K562 (cell line): ENCODE data around the gene OTOG. TPM values are rescaled to one million over a fixed set of nuclear protein-coding genes. Genes with fewer than 3 reads are reported as not detected.

ENCODE experiments used
- ATAC-seq: fragments of 200-7000 bp; cut with Tn5 transposase; 3 replicates; pipeline ENCODE4 v1.9.1; 2020; ENCODE audit warnings: moderate library complexity
- BruUV-seq: library from RNA; stranded (reverse); fragments of 400-500 nt; replicated peaks from 2 replicates; lab custom pipeline; 2021; lab: Mats Ljungman, UMichigan
- CTCF ChIA-PET: fragments of 300-600 bp; formaldehyde crosslinking; extraction: SDS; loops from one replicate; lab custom pipeline; 2021; ENCODE audit warnings: low intra/inter-chr PET ratio; lab: Yijun Ruan, JAX
- POLR2A ChIA-PET: fragments of 300-600, 350-650 bp; sonication (Branson Sonifier 250); formaldehyde crosslinking; extraction: SDS; loops from one replicate; lab custom pipeline; 2021; ENCODE audit warnings: antibody characterized with exemption, inconsistent platforms; lab: Yijun Ruan, JAX
- DNase-seq, 4 experiments: peaks; one replicate each; pipeline versions ENCODE4 v3.0.0 to v3.0.0-alpha.2; 2011 to 2018; ENCODE audit warnings: low spot score in 3 of 4, mixed read lengths in 3 of 4; ENCODE audit errors: extremely low read depth in 1 of 4
- FAIRE-seq: peaks from 2 replicates; lab custom pipeline; 2011; peaks lifted over from hg19 to GRCh38; lab: Jason Lieb, UNC
- H2AFZ ChIP-seq: 2 replicates; pipeline ENCODE4 v1.6.0; 2011; ENCODE audit warnings: low read depth, low read length, control low read depth, inconsistent platforms
- H3K27ac ChIP-seq: fragments of 200-600 bp; 3 replicates; pipeline ENCODE4 v1.8.0; 2011; ENCODE audit warnings: low read depth, mild to moderate bottlenecking, control low read depth, inconsistent platforms, low read length, moderate library complexity, mixed read lengths; ENCODE audit errors: extremely low read depth
- H3K27me3 ChIP-seq, 2 experiments: fragments of 300-600 bp in 1 of 2; 2 replicates in 1 of 2; 3 replicates in 1 of 2; pipeline versions ENCODE4 v1.6.0 to v1.8.0; 2011; ENCODE audit warnings: inconsistent platforms in 2 of 2, low read length in 2 of 2, mild to moderate bottlenecking in 1 of 2, mixed read lengths in 1 of 2, moderate library complexity in 1 of 2; ENCODE audit not compliant: control insufficient read depth in 2 of 2, insufficient read depth in 2 of 2
- H3K36me3 ChIP-seq: fragments of 300-600 bp; 3 replicates; pipeline ENCODE4 v1.8.0; 2011; ENCODE audit warnings: mild to moderate bottlenecking, low read length, inconsistent platforms; ENCODE audit not compliant: control insufficient read depth, insufficient read depth
- H3K4me1 ChIP-seq, 2 experiments: fragments of 200-600 bp in 1 of 2; replicated peaks in 1 of 2; 2 replicates in 1 of 2; 3 replicates in 1 of 2; pipeline versions ENCODE4 v1.5.1 to v1.8.0; 2011; ENCODE audit warnings: inconsistent platforms in 2 of 2, low read length in 2 of 2, mild to moderate bottlenecking in 1 of 2, mixed read lengths in 1 of 2, moderate library complexity in 1 of 2; ENCODE audit not compliant: control insufficient read depth in 2 of 2, insufficient read depth in 2 of 2
- H3K4me2 ChIP-seq: 2 replicates; pipeline ENCODE4 v1.6.1; 2011; ENCODE audit warnings: low read length, control low read depth, inconsistent platforms, mixed read lengths; ENCODE audit not compliant: insufficient read depth
- H3K4me3 ChIP-seq: fragments of 200-600 bp; sonication (generic), shearing (Covaris generic); 2 replicates; pipeline ENCODE4 v1.5.1; 2016; ENCODE audit warnings: control low read depth, inconsistent platforms
- H3K79me2 ChIP-seq: fragments of 200-600 bp; 3 replicates; pipeline ENCODE4 v1.8.0; 2011; ENCODE audit warnings: low read length, inconsistent platforms; ENCODE audit not compliant: control insufficient read depth, insufficient read depth
- H3K9ac ChIP-seq, 2 experiments: 2 replicates each; pipeline versions ENCODE4 v1.6.0 to v1.6.1; 2011; ENCODE audit warnings: low read depth in 2 of 2, low read length in 2 of 2, control low read depth in 1 of 2, inconsistent platforms in 1 of 2, mild to moderate bottlenecking in 1 of 2, mixed read lengths in 1 of 2; ENCODE audit not compliant: insufficient read depth in 1 of 2
- H3K9me1 ChIP-seq: one replicate; pipeline ENCODE4 v1.6.0; 2011; ENCODE audit warnings: inconsistent platforms, mild to moderate bottlenecking, low read length, moderate library complexity; ENCODE audit not compliant: control insufficient read depth, insufficient read depth
- H3K9me3 ChIP-seq: replicated peaks from 2 replicates; pipeline ENCODE4 v1.5.1; 2011; ENCODE audit warnings: low read depth, low read length, inconsistent platforms; ENCODE audit not compliant: control insufficient read depth, insufficient read depth
- H4K20me1 ChIP-seq: replicated peaks from 2 replicates; pipeline ENCODE4 v1.6.1; 2011; ENCODE audit warnings: low read length, inconsistent platforms, mixed read lengths; ENCODE audit not compliant: control insufficient read depth, insufficient read depth
- CTCF ChIP-seq, 3 experiments: IDR thresholded peaks in 2 of 3; conservative IDR thresholded peaks in 1 of 3; 2 replicates each; pipeline ENCODE4 v1.5.1; 2011 to 2012; ENCODE audit warnings: low read length in 3 of 3, mild to moderate bottlenecking in 3 of 3, control low read depth in 2 of 3, improper control_type of control experiment in 1 of 3, inconsistent platforms in 1 of 3, low read depth in 1 of 3, mixed read lengths in 1 of 3, moderate library complexity in 1 of 3; ENCODE audit not compliant: insufficient read depth in 2 of 3
- E2F3 ChIP-seq: fragments of 250-450 bp; sonication (Bioruptor Pico); IDR thresholded peaks from 2 replicates; pipeline ENCODE4 v1.4.0; 2020; ENCODE audit warnings: mild to moderate bottlenecking
- FOXK1 ChIP-seq: sonication (generic); formaldehyde crosslinking; IDR thresholded peaks from 2 replicates; pipeline ENCODE4 v1.8.0; 2022; ENCODE audit warnings: missing genetic modification reagents, mild to moderate bottlenecking, borderline replicate concordance
- SMAD3 ChIP-seq: fragments of 450-650 bp; formaldehyde crosslinking; conservative IDR thresholded peaks from 2 replicates; pipeline ENCODE4 v1.4.0; 2020; ENCODE audit warnings: mild to moderate bottlenecking
- ZNF224 ChIP-seq: sonication (generic); formaldehyde crosslinking; IDR thresholded peaks from 2 replicates; pipeline ENCODE4 v1.8.0; 2022; ENCODE audit warnings: mild to moderate bottlenecking, missing genetic modification reagents
- WGBS: fragments of 100-300 bp; shearing (Covaris generic); methylation state at CpG from one replicate; pipeline ENCODE4 v1.1.6; 2016; ENCODE audit warnings: low coverage, mixed read lengths; ENCODE audit not compliant: insufficient coverage; ENCODE audit errors: missing lambda C conversion rate; 5-methylcytosine and 5-hydroxymethylcytosine counted together
- in situ Hi-C: fragments of 300-500 bp; cut with MboI; formaldehyde crosslinking; loops from 4 replicates; pipeline ENCODE4 v1.15.0; 2018; ENCODE audit warnings: inconsistent platforms, mixed read lengths
- intact Hi-C: fragments of 100-400 bp; cut with micrococcal nuclease; formaldehyde crosslinking; loops from 2 replicates; pipeline ENCODE4 v1.14.2; 2022
- polyA plus RNA-seq, 8 experiments: library from polyadenylated mRNA; depleted of rRNA in 4 of 8; stranded (reverse) in 5 of 8; unstranded in 3 of 8; fragments of >200 nt; fragmentation: Nextera tagmentation in 2 of 8; fragmentation: Illumina TruSeq in 1 of 8; extraction: Ambion mirVana in 2 of 8; extraction: Trizol in 1 of 8; gene quantifications; 2 replicates each; pipeline versions ENCODE4 v1.2.1 to v1.2.3, GENCODE V29; 2011 to 2014; ENCODE audit warnings: inconsistent platforms in 1 of 8, missing spikeins in 1 of 8
- total RNA-seq, 7 experiments: library from RNA; depleted of rRNA in 6 of 7; stranded (reverse); fragments of >200 nt in 6 of 7; fragmentation: Illumina TruSeq in 2 of 7; extraction: Trizol in 2 of 7; gene quantifications; 2 replicates each; pipeline versions ENCODE4 v1.2.1 to v1.2.3, GENCODE V29; 2011 to 2021; ENCODE audit warnings: low replicate concordance in 1 of 7

The OTOG gene
- total and polyA plus RNA-seq, 9 of the 15 experiments (the other 6 are each of a cell fraction or from before 2014, with no cell fraction given) = not detected

- intact Hi-C loops = no loop called here
- CTCF ChIA-PET = no interaction called here
- H3K4me1 ChIP-seq = no peaks in the 10 kb centered on the region
Measured at GRCh38 chr11:17591293-17591692, 44.2 kb downstream of the OTOG start.

DNA sequence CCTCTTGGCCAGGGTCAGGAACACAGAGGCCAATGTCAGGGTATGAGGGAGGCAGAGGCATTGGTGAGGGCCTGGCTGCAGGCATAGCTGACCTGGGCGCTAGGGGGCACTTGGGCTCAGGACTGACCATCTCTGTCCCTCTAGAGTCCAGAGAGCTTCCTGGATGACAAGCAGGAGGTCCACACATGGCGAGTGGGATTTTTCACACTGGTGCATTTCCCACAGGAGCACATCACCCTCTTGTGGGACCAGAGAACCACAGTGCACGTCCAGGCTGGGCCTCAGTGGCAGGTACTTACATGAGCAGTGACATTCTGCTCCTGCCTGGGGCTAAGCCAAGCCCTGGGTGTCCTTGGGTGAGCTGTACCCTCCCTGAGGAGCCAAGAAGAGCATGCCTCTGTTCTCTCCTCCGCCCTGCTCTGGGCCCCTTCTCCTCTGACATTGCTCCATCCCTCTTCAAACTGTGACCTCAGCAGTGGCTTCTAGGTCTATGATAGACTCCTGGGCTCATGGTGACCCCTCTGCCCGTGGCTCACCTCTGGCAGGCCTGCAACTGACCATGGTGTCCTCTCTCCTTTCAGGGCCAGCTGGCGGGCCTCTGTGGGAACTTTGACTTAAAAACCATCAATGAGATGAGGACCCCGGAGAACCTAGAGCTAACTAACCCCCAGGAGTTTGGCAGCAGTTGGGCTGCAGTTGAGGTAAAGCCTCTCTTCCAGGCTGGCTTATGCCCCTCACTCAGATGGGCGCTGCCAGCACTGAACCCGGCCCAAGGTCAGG, 46.6 kb downstream of the OTOG start:
- no peak overlapping the region for H3K4me2 ChIP-seq
- H3K9me3 ChIP-seq = no peaks in the 10 kb centered on the region
- H3K4me1 ChIP-seq = no peaks in the 10 kb centered on the region
- FAIRE-seq (no peak), ATAC-seq (0 out of 3 replicates have a peak, but pooled peaks have one; percentile 36), DNase-seq (no peak)
- WGBS = 3% methylated on average over 8 of the region's 9 CpGs
- H3K9me1 ChIP-seq = no peaks in the 10 kb centered on the region
- in situ Hi-C loops = no loop called here
- H3K9ac ChIP-seq = no peak overlapping the region
- peak in 2 of 3 experiments; percentile 8 to 14; a peak in 1 of 6 replicates for TF ChIP-seq CTCF (IDR thresholded peaks at IDR 0.05 in 2 of 3, conservative IDR thresholded peaks at IDR 0.05 in 1 of 3; ENCODE audit: insufficient read depth in 2 of 3, low read depth in 1 of 3, low read length in 3 of 3)
- no peak for TF ChIP-seq FOXK1
- TF ChIP-seq E2F3 (CRISPR knock-in tag) = no peak
- ChIA-PET POLR2A (interaction anchor here (0.8 kb wide), 1 partner anchor 137 kb away, joined by 5 read pairs; no protein-coding TSS in a partner anchor), CTCF (no interaction called here)
- no peak overlapping the region for H3K4me3 ChIP-seq
- H4K20me1 ChIP-seq = no peaks in the 10 kb centered on the region; the same call in 1 of the 2 replicates
- H3K27me3 ChIP-seq = peaks cover 7 to 28% of the 10 kb centered on the region in 2 experiments; a peak in 4 of 5 replicates
- no peaks in the 10 kb centered on the region for H3K79me2 ChIP-seq
- H3K27ac ChIP-seq = no peak overlapping the region
- no peaks in the 10 kb centered on the region for H3K36me3 ChIP-seq
- intact Hi-C loops = no loop called here
- no TSS peak for BruUV-seq
- H2AFZ ChIP-seq = no peak overlapping the region

More at GRCh38 chr11:17591293-17591692, 44.2 kb downstream of the OTOG start:
- WGBS = 5% methylated on average over 11 of the region's 11 CpGs
- in situ Hi-C loops = no loop called here
- Histone ChIP-seq H3K79me2 (no peaks in the 10 kb centered on the region), H3K9me1 (no peaks in the 10 kb centered on the region), H3K4me3 (no peak overlapping the region), H3K27me3 (peaks cover 12 to 42% of the 10 kb centered on the region in 2 experiments; a peak in 4 of 5 replicates), H2AFZ (no peak overlapping the region), H3K27ac (no peak overlapping the region), H3K9me3 (no peaks in the 10 kb centered on the region), H3K9ac (no peak overlapping the region), H3K36me3 (no peaks in the 10 kb centered on the region), H3K4me2 (no peak overlapping the region), H4K20me1 (no peaks in the 10 kb centered on the region)
- POLR2A ChIA-PET = interaction anchor here (0.8 kb wide), 1 partner anchor 13 kb away, joined by 5 read pairs; no protein-coding TSS in a partner anchor
- no peak for ATAC-seq
- no TSS peak for BruUV-seq
- no peak for FAIRE-seq
- TF ChIP-seq ZNF224 (CRISPR knock-in tag) (no peak), SMAD3 (CRISPR knock-in tag) (no peak)
- no peak for DNase-seq
